Dendritic cell treated with granulocyte-macrophage colony-stimulating factor and Interleukin-4, amounts not matched to agents 40 ng/mL and 50 ng/mL, for 4 days (primary cell): Measurements from ENCODE around the gene CFAP97.
"Not testable (repeated sequence)": the region's sequence is repeated elsewhere in the genome, so short reads cannot be mapped to it uniquely, and the experiment has no call there.

Experiments used
- H3K27ac Mint-ChIP-seq: one replicate; pipeline ENCODE4 v1.8.0; 2022; ENCODE audit warnings: mild to moderate bottlenecking, mixed read lengths
- H3K27me3 Mint-ChIP-seq: one replicate; pipeline ENCODE4 v1.8.0; 2022; ENCODE audit warnings: mild to moderate bottlenecking, mixed read lengths
- H3K36me3 Mint-ChIP-seq: one replicate; pipeline ENCODE4 v1.8.0; 2022; ENCODE audit warnings: low read depth, mixed read lengths
- H3K4me1 Mint-ChIP-seq: one replicate; pipeline ENCODE4 v1.8.0; 2022; ENCODE audit warnings: low read depth, mixed read lengths
- H3K4me3 Mint-ChIP-seq: one replicate; pipeline ENCODE4 v1.8.0; 2022; ENCODE audit warnings: mild to moderate bottlenecking, moderate library complexity, mixed read lengths
- H3K9me3 Mint-ChIP-seq: one replicate; pipeline ENCODE4 v1.8.0; 2022; ENCODE audit warnings: mixed read lengths
- intact Hi-C: fragments of 100-400 bp; cut with micrococcal nuclease; formaldehyde crosslinking; loops from one replicate; pipeline ENCODE4 v1.15.0; 2022

The CFAP97 gene

DNA sequence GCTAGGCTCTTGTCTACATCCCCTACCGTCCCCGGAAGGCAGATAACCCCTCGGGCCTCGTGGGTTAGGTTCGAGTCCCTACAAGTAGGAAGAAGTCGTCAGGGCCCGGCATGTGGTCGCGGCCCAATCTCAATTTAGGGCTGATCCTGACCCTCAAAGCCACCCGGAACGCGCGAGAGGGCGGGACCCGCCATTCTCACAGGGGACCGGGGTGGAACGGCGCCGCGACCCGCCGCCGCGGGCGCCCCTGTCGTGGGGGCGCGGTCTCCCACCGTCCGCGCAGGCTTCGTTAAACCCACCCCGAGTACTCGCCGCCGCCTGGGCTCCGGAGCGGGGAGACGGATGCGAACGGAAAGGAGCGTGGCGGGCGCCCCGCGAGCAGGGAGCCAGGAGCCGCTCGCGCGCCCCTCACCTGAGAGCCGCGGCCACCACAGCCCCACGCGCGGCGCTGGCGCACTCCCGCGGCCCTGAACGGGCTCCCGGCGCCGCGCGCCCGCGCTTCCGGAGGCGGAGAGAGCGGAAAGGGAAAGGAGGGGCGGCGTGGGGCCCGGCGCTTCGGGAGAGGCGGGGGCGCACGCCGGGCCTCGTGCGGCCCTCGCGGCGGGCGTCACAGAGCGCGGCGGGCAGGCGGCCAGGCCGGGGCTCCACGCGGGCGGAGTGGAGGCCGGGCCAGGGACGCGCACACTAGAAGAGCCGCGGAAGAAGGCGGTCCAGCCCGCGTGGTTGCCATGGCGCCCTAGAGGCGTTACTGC, at the start of gene CFAP97:
Gene CFAP97 (minus strand): TSS at position 515 of the 752 bp plus-strand sequence. CDS start 12,804 bp downstream, outside the sequence.
- intact Hi-C loops = loop anchor here (5.0 to 10.0 kb wide), 5 partner anchors 191 to 861 kb away; partner anchors contain the start of genes ANKRD37, CCDC110, LRP2BP and TLR3
- no peaks in the 10 kb centered on the region for H3K9me3 Mint-ChIP-seq
- no peaks in the 10 kb centered on the region for H3K36me3 Mint-ChIP-seq
- H3K4me3 Mint-ChIP-seq = peak within 1 kb of the TSS; percentile 84
- peaks cover 39% of the 10 kb centered on the region for H3K4me1 Mint-ChIP-seq
- H3K27ac Mint-ChIP-seq = peak within 1 kb of the TSS; percentile 83
- peaks cover 22% of the 10 kb centered on the region for H3K27me3 Mint-ChIP-seq

DNA sequence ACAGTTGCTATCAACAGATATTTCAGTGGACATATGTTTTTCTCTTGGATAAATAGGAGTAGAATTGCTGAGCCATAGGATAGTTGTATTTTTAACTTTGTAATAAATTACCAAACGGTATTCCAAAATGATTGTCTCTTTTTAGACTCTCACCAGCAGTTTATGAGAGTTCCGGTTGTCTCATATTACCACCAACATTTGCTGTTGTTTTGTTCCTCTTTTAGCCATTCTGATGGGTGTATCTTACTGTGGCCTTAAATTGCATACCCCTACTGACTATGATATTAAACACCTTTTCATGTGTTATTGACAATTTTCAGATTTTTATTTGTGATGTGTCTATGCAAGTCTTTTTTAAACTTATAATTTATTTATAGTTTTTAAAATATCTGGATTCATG, 45.3 kb upstream of the CFAP97 start:
- no peak overlapping the region for H3K27ac Mint-ChIP-seq
- peaks cover 12% of the 10 kb centered on the region for H3K27me3 Mint-ChIP-seq
- no peaks in the 10 kb centered on the region for H3K4me1 Mint-ChIP-seq
- intact Hi-C loops = no loop called here
- no peaks in the 10 kb centered on the region for H3K36me3 Mint-ChIP-seq
- no peaks in the 10 kb centered on the region for H3K9me3 Mint-ChIP-seq
- no peak overlapping the region for H3K4me3 Mint-ChIP-seq

DNA sequence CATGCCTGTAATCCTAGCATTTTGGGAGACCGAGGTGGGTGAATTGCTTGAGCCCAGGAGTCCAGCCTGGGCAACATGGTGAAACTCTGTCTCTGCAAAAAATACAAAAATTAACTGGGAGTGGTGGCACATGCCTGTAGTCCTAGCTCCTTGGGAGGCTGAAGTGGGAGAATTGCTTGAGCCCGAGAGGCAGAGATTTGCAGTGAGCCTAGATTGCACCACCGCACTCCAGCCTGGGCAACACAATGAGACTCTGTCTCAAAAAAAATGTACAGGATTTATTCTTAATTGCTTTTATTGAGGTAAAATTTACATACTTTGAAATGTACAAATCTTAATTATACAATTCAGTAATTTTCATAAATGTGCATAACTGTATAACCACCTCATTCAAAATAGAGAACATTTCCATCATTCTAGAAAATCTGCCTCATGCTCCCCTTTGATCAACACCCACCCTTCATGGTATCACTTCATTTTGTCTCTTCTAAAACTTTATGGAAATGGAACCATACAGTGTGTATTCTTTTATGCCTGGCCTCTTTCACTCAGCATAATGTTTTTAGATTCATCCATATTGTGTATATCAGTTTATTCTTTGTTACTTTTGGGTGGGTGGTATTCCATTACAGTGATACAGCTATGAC, 44.7 kb upstream of the CFAP97 start:
- no peak overlapping the region for H3K4me3 Mint-ChIP-seq
- intact Hi-C loops = no loop called here
- H3K9me3 Mint-ChIP-seq = no peaks in the 10 kb centered on the region
- no peaks in the 10 kb centered on the region for H3K4me1 Mint-ChIP-seq
- peaks cover 12% of the 10 kb centered on the region for H3K27me3 Mint-ChIP-seq
- no peak overlapping the region for H3K27ac Mint-ChIP-seq
- no peaks in the 10 kb centered on the region for H3K36me3 Mint-ChIP-seq

DNA sequence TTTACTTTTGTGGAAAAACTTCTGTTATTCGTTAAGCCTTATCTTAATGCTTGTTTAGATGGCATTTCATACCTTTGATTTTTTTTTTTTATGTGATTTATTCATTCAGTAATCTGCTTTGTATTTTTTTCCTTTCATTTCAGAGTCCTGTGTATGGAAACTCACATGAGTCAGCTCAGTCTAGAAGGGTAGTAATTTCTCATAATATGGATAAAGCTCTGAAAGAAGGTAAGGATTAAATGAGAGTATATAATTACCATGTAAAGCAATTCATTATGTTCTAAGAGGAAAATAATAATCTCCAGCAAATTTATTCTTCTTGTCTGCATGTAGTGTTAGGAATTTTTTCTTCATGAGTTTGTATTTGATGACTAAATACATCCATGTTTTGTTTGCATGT, 43.4 kb upstream of the CFAP97 start:
- Mint-ChIP-seq H3K27me3 (peaks cover 9% of the 10 kb centered on the region), H3K9me3 (no peaks in the 10 kb centered on the region), H3K4me1 (no peaks in the 10 kb centered on the region), H3K27ac (no peak overlapping the region), H3K36me3 (no peaks in the 10 kb centered on the region), H3K4me3 (no peak overlapping the region)
- intact Hi-C loops = no loop called here

DNA sequence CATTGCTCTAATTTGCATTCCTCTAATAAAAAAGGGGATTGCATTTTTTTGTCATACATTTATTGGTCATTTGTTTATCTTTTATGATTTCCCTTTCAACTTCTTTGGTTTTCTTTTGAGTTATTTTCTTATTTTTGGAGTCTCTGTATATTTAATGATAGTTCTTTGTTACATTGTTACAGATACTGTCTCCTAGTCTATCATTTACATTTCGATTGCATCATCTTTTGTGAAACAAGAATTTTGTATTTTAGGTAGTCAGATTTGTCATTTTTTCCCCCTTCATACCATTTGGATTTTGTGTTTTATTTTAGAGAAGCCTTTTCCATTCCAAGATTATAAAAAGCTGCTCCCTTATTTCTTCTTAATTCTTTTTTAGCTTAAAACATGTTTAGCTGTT, 42.7 kb upstream of the CFAP97 start:
- Mint-ChIP-seq H3K27ac (no peak overlapping the region), H3K27me3 (peaks cover 9% of the 10 kb centered on the region), H3K4me3 (no peak overlapping the region), H3K9me3 (no peaks in the 10 kb centered on the region), H3K4me1 (no peaks in the 10 kb centered on the region), H3K36me3 (no peaks in the 10 kb centered on the region)
- intact Hi-C loops = no loop called here

DNA sequence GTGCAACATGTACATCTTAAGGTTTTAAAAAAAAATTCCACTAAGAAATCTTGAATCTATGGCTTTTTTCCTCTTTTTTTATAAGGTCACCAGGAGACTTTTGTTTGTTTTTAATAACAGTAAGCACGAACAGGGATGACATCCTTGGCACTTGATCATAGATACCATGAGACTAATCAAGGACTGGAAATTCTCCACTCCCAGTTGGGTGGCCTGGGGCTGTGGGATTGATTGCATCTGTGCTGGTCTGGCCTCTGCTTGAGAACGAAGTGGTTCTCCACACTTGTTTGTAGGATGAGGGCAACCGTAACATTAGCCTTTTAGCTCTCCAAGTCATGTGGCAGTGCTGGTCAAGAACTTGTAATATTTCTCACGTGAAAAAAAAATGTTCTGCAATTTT, 41.0 kb upstream of the CFAP97 start:
- no peak overlapping the region for H3K27ac Mint-ChIP-seq
- peaks cover 9% of the 10 kb centered on the region for H3K27me3 Mint-ChIP-seq
- intact Hi-C loops = no loop called here
- no peaks in the 10 kb centered on the region for H3K9me3 Mint-ChIP-seq
- no peak overlapping the region for H3K4me3 Mint-ChIP-seq
- no peaks in the 10 kb centered on the region for H3K36me3 Mint-ChIP-seq
- H3K4me1 Mint-ChIP-seq = no peaks in the 10 kb centered on the region

DNA sequence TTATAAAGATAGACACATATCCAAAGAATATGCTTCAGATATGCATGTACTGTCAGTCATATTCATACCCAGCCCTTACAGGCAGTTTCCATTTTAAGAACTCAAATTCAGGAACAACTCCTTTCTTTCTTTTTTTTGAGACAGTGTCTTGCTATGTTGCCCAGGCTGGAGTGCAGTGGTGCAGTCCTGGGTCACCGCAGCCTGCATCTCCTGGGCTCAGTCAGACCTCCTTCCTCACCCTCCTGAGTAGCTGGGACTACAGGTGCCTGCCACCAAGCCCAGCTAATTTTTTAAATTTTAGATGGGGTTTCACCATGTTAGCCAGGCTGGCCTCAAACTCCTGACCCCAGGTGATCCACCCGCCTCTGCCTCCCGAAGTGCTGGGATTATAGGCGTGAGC, 40.1 kb upstream of the CFAP97 start:
- H3K27me3 Mint-ChIP-seq = peaks cover 6% of the 10 kb centered on the region
- no peaks in the 10 kb centered on the region for H3K36me3 Mint-ChIP-seq
- H3K4me3 Mint-ChIP-seq = no peak overlapping the region
- no peak overlapping the region for H3K27ac Mint-ChIP-seq
- no peaks in the 10 kb centered on the region for H3K9me3 Mint-ChIP-seq
- H3K4me1 Mint-ChIP-seq = no peaks in the 10 kb centered on the region
- intact Hi-C loops = no loop called here

DNA sequence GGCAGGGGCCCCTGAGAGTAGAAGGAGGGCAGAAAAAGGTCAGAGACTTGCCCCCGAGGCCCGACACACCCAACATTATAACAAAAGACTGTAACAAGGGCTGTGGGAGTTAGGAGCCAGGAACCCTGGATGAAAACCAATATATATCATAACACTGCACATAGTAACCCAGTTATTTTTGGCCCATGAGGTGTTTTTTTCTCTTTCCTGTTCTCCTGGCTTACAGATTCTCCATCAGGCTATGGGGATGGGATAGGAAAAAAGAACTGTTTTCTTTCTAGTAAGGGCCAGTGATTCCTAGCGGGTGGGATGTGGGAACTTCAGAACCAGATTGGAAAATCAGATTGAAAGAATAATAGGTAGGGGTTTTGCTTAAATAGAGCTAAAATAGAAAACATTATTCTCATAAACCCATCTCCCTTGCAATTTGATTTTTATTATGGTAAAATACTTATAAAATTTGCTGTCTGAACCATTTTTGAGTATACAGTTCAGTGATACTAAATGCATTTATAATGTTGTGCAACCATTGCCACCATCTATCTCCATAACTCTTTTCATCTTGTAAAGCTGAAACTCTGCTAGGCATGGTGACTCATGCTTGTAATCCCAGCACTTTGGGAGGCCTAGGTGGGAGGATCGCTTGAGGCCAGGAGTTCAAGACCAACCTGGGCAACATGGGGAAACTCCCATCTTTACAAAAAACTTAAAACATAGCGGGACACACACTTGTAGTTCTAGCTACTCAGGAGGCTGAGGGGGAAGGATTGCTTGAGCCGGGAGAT, 39.1 kb upstream of the CFAP97 start:
- H3K36me3 Mint-ChIP-seq = no peaks in the 10 kb centered on the region
- no peaks in the 10 kb centered on the region for H3K4me1 Mint-ChIP-seq
- no peaks in the 10 kb centered on the region for H3K9me3 Mint-ChIP-seq
- peaks cover 3% of the 10 kb centered on the region for H3K27me3 Mint-ChIP-seq
- H3K4me3 Mint-ChIP-seq = no peak overlapping the region
- intact Hi-C loops = no loop called here
- no peak overlapping the region for H3K27ac Mint-ChIP-seq

DNA sequence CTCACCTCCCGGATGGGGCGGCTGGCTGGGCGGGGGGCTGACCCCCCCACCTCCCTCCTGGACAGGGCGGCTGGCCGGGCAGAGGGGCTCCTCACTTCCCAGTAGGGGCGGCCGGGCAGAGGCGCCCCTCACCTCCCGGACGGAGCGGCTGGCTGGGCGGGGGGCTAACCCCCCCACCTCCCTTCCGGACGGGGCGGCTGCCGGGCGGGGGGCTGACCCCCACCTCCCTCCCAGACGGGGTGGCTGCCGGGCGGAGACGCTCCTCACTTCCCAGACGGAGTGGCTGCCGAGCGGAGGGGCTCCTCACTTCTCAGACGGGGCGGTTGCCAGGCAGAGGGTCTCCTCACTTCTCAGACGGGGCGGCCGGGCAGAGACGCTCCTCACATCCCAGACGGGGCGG, 36.7 kb upstream of the CFAP97 start:
- H3K4me1 Mint-ChIP-seq, H3K27me3 Mint-ChIP-seq, H3K36me3 Mint-ChIP-seq, intact Hi-C loops, H3K9me3 Mint-ChIP-seq, H3K4me3 Mint-ChIP-seq, H3K27ac Mint-ChIP-seq: not testable (repeated sequence)

DNA sequence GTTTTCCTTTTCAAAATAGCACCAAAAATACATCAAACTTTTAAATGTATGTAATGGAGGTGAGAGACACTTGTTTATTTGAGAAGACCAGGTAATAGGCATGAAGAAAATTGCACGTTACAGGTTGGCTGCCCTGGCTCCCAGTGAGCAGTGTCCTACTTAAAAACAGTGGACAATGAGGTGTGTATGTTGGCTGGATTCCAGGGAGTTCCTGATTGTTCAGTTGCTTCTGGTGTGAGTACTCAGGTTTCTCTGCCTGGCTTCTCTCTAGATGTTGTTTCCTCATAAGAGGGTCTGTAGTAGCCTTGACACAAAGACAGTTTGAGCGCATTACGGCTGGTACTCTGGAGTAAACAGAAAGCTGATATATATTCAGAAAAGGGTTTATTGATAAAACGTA, 35.0 kb upstream of the CFAP97 start:
- no peak overlapping the region for H3K27ac Mint-ChIP-seq
- H3K4me3 Mint-ChIP-seq = no peak overlapping the region

DNA sequence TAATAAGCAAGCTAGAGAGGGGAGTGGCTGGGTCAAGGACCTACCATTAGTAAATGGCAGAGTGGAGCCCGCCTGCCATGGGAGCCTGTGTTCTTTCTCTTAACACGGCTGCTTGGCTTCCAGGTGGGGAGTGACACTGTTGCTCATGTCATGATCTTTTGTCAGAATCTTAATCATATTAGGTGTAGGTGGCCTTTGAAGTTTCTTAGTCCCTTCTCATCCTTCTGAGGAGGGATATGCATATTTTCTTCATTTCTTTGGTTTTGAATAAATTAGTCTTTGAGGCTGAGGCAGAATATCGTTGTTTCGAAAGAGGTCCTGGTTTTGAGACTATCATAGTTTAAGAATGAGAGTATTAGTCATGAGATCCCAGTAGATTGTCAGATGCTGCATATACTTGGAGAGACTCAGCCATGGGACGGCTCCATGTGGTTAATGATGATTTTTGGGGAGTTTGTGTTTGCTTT, 34.4 kb upstream of the CFAP97 start:
- Mint-ChIP-seq H3K36me3 (no peaks in the 10 kb centered on the region), H3K4me3 (no peak overlapping the region), H3K27me3 (no peaks in the 10 kb centered on the region), H3K27ac (no peak overlapping the region), H3K9me3 (no peaks in the 10 kb centered on the region), H3K4me1 (no peaks in the 10 kb centered on the region)
- intact Hi-C loops = no loop called here

More for the DNA sequence above, 35.0 kb upstream of the CFAP97 start:
- Mint-ChIP-seq H3K27me3 (no peaks in the 10 kb centered on the region), H3K9me3 (no peaks in the 10 kb centered on the region), H3K4me1 (no peaks in the 10 kb centered on the region), H3K36me3 (no peaks in the 10 kb centered on the region)
- intact Hi-C loops = no loop called here

DNA sequence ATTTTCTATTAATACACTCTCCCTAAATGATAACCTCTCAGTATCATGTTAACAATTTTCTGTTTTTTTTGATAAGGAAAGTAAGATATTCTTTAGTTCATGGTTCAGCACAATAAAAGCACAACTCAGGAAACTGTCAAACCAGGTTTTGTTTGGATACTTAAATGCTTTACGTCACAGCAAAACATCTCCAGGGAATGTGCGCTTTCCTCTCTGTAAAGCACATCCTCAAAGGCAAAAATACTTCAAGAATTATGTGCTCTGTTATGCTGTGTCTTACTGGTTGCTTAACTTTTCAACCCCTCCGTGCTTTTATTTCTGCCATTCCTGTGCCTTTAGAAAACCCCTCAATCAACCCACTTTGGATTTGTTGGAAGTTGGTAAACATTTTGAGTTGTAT, 33.4 kb upstream of the CFAP97 start:
- no peaks in the 10 kb centered on the region for H3K9me3 Mint-ChIP-seq
- H3K4me1 Mint-ChIP-seq = no peaks in the 10 kb centered on the region
- H3K36me3 Mint-ChIP-seq = no peaks in the 10 kb centered on the region
- no peak overlapping the region for H3K4me3 Mint-ChIP-seq
- no peaks in the 10 kb centered on the region for H3K27me3 Mint-ChIP-seq
- H3K27ac Mint-ChIP-seq = no peak overlapping the region
- intact Hi-C loops = no loop called here

DNA sequence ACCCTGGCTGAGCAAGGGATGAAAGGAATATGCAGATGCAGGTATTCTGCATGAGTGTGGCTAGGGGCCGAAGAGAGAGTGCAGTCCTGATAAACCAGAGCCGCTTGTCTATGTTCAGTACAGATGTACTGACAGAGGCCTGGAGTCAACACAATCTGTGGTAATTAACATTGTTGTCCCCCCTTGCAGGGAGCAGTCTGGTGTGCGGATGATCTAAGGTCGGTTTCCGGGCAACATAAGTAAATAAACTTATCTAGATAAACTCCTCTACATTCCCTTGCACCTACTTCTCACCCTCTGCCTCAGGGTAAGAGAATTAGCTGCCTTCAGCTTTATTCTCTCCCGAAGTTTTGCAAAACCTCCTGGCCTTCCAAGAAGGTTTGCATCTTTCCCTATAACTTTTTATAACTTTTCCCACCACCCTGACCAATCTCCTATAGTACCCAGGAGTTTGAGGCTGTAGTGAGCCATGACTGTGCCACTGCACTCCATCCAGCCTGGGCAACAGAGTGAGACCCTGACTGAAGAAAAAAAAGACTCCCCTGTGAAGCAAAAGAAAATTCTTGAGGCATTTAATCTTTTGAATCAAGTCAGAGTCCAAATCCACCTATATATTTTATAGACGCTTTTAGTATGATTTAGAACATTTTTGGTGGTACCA, 32.2 kb upstream of the CFAP97 start:
- Mint-ChIP-seq H3K27me3 (no peaks in the 10 kb centered on the region), H3K4me3 (no peak overlapping the region), H3K9me3 (no peaks in the 10 kb centered on the region), H3K4me1 (no peaks in the 10 kb centered on the region), H3K36me3 (no peaks in the 10 kb centered on the region), H3K27ac (no peak overlapping the region)
- intact Hi-C loops = no loop called here
